ENCODE results near the gene KLHL30.

KLHL30 gene

DNA sequence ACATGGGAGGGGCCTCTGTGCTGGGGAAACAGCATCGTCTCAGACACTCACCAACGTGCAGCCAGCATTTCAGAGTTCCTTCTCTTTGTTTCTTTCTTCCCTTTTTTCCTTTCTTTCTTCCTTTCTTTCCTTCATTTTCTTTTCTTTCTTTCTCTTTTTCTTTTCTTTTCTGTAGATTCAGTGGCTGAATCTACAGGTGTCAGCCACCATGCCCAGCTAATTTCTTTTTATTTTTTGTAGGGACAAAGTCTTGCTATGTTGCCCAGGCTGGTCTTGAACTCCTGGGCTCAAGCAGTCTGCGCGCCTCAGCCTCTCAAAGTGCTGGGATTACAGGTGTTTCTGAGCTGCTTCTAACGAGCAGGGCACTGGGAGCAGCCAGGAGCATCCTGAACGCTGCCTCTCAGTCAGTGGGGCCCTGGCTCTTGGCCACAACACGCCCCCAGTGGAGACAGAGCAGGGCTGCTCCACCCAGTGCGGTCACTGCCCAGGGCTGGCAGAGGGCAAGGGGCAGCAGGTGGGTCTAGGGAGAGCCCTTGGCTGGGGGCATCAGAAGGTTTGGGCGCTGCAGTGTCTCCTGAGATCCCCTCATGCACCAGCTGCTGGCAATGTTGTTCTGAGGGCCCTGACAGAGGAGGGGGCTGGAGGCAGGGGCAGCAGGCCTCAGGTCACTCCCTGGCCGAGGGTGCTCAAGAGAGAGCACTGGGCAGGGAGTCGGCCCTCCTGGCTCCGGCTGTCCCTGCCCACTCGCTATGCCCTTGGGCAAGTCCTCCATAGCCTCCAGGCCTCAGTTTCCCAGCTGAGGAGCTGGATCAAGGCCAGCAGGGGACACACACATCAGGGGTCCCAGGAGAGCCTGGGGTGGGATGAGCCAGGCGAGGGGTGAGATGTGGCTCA lies 4.7 kb upstream of the KLHL30 start:
- no peak for DNase-seq

DNA sequence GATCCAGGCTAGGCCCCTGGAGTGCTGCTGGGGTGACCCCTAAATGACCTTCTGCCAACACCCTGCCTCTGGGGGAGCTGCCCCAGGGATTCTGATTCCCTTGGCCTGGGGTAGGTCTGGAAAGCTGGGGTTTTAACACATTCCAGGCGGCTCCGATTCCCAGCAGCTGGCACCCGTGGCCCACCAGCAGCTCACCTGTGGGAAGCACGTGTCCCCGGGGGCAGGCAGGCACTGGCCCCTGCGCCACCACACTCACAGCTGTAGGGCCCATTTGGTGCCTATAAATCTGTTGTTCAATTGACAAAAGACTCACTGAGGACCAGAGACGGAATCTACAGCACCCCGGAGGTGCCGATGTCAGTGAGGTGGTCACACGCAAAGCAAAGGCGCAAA lies 4.1 kb upstream of the KLHL30 start:
- DNase-seq, result no peak

DNA sequence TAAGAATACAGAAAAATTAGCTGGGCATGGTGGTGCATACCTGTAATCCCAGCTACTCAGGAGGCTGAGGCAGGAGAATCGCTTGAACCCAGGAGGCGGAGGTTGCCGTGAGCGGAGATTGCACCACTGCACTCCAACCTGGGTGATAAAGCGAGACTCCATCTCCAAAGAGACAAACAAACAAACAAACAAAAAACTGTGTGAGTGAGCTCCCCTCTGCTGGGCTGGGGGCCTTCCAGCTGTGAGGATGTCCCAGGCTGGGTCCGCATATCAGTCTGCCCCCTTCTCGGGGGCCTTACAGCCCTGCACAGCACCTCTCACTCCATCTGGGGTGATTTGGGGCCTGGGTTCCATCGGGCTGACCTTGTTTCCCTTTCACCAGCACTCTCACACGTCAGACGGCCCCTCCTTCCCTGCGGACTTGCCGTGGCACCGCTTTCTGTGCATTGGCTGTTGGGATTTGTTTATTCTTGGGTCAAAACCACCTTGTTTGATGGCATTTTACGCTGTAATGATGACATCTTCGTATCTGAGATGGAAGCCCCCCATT lies 2.8 kb upstream of the KLHL30 start:
- no peak for DNase-seq

DNA sequence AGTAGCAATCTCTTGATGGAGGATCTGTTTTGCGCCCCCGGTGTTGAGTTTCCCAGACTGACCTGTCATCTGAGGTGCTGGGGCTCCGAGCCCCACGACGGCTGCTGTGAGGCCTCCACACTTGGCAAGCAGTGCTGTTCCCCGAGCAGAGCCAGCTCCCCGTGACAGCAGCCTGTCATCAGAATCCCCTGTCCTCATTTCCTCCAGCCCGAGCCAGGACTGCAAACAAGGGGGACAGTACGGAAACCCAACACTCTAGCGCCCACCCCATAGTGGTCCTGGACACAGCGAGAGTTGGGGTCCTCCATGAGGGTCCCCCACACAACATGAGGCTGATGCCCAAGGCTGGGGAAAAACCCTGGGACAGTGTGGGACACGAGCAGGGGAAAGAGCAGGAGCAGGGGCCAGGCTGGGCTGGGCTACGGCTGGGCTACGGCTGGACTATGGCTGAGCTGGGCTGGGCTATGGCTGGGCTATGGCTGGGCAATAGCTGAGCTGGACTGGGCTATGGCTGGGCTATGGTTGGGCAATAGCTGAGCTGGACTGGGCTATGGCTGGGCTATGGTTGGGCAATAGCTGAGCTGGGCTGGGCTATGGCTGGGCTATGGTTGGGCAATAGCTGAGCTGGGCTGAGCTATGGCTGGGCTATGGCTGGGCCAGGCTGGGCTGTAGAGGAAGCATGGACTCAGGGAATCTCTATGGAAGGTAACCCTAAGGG lies 1.5 kb upstream of the KLHL30 start:
- DNase-seq, result peak; percentile 36

DNA sequence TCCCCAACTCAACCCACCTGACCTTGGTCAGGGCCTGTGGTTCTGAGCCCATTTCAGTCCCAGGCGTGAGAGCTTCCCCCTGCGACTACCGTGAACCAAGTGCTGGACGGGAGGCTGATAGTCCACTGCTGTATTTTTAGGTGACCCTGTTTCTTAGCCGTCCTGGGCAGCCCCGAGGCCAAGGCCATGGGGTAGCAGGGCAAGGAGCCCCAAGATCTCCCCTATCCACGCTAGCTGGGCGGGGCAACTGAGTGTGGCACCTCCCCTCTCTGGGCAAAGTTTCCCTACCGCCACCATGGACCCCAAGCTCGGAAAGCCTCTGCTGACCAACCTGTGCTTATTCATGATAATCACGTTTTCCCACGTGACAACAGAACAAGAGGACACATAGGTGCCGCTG lies 583 bp upstream of the KLHL30 start:
- DNase-seq, result no peak

DNA sequence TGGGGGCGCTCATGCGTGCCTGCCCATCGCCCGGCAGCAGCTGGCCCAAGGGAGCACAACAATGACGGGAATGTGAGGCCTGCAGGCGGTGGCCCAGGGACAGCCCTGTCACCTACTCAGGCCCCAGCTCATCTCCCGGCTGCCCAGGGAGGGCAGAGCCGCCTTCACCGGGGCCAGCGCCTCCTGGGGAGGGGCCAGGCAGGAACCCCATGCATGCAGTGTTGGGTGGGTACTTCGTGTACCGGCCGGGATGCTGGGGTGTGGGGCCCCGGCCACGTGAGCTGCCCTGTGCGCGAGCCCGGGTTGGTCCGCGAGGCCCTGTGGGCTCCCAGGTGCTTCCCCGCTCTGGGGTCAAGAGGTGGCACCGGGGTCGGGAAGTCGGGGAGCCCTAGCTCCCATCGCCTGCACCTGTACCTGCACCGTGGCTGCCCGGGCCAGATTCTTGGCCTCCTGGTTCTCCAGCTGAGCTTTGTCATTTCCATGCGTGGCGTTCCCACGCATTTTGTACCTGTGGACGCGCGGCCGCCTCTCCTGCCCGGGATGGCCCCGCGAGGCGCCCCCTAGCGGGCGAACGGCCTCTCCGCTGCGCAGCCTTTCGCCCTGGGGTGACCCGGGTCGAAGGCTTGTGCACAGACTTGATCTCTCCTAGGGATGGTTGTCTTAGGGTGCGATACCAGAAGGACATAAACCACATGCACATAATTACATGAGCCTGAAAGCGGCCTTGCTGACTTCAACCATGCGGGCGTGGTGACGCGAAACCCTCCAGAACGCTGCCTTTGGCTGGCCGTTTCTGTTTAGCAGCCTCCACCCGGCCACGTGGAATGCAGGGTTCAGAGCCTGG lies 950 bp downstream of the KLHL30 start:
- no peak for DNase-seq

DNA sequence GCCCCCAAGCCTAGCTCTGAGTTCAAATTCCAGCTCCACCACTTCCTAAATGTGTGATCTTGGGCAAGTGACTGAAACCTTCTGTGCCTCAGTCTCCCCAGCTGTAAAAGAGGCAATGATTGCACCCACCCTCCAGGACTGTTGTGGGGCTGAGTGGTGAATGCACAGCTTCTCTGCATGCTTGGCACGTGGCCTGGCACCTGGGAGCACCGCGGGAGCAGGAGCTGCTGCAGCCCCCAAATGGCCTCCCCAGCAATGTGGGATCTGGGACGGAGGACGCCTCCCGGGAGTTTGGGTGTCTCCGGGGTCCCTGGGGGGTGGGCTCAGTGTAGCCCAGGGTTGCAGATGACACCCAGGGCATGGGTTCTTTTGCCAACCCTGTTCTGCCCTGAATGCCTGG lies 1.6 kb downstream of the KLHL30 start:
- DNase-seq, result no peak

DNA sequence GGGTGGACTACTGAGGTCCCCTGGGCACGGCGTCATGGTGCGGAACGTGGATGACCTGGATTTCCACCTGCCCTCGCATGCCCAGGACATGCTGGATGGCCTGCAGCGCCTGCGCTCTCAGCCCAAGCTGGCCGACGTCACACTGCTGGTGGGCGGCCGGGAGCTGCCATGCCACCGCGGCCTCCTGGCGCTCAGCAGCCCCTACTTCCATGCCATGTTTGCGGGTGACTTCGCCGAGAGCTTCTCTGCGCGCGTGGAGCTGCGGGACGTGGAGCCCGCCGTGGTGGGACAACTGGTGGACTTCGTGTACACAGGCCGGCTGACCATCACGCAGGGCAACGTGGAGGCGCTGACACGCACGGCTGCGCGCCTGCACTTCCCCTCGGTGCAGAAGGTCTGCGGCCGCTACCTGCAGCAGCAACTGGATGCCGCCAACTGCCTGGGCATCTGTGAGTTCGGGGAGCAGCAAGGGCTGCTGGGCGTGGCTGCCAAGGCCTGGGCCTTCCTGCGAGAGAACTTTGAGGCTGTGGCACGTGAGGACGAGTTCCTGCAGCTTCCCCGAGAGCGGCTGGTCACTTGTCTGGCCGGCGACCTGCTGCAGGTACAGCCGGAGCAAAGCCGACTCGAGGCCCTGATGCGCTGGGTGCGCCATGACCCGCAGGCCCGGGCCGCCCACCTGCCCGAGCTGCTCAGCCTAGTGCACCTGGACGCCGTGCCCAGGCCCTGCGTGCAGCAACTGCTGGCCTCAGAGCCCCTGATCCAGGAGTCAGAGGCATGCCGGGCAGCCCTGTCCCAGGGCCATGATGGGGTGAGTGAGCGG lies 2.5 kb downstream of the KLHL30 start:
- DNase-seq, result no peak

DNA sequence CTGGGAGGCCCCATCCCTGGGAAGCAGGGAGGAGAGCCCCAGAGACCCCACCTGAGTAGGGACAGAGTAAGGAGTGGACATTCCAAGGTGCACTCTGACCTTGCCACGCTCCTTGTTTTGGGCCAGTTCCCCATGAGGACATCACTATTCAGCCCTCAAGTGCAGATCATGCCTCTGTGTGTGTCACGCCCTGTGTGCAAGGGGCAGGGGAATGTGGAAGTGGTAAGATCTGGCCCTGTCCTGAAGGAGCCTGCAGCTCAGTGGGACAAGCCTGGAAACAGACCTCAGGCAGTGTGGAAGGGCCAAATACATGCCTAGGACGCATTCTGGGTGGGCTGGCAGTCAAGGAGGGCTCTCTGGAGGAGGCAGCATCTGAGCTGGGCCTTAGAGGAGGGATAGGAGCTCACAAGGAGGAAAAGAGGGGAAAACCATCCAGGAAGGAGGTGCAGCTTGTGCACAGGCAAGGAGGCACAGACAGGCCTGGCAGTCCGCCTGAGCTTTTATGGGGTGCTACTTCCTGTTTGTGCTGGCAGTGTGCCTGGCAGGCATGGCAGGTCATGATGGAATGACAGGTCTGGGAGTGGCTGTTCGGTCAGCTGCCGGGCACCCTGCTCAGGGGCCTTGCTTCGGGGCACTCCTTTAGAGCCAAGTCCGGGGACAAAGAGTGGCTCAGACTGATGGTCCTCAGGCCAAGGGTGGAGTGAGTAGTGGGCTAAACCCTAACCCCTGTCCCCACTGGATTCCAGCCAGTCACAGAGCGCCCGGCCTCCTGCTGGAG lies 3.3 kb downstream of the KLHL30 start:
- DNase-seq, result peak; percentile 58

DNA sequence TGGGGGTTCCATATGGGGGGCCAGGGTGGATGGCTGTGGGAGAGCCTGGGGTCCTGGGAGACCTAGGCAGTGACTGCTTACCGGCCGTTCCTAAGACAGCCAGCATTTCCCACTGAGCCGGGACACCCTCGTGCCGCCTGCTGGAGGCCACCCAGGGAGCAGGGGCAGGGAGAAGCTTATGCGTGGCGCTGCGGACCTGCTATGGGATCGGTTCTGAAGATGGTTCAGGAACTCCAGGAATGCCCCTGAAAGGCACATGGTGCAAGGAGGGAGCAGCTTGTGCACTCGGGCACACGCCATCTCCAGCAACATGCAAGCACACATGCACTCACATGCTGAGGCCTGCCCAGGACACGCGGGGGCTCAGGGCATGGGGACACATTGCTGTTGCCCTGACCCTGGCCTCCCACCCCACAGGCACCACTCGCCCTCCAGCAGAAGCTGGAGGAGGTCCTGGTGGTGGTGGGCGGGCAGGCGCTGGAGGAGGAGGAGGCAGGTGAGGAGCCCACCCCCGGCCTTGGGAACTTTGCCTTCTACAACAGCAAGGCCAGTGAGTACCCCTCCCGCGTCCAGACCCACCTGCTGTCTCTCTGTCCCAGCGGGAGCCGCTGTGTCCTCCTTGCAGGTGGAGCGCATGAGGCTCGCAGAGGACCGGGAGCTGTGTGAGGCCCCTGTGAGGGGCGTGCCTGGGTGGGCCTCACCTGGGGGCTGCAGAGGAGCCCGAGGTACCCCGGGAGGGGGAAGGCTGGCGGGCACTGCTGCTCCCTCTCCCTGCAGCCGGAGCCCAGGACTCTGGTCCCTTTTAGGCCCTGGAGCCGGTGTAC lies 4.1 kb downstream of the KLHL30 start:
- peak; percentile 14 for DNase-seq

DNA sequence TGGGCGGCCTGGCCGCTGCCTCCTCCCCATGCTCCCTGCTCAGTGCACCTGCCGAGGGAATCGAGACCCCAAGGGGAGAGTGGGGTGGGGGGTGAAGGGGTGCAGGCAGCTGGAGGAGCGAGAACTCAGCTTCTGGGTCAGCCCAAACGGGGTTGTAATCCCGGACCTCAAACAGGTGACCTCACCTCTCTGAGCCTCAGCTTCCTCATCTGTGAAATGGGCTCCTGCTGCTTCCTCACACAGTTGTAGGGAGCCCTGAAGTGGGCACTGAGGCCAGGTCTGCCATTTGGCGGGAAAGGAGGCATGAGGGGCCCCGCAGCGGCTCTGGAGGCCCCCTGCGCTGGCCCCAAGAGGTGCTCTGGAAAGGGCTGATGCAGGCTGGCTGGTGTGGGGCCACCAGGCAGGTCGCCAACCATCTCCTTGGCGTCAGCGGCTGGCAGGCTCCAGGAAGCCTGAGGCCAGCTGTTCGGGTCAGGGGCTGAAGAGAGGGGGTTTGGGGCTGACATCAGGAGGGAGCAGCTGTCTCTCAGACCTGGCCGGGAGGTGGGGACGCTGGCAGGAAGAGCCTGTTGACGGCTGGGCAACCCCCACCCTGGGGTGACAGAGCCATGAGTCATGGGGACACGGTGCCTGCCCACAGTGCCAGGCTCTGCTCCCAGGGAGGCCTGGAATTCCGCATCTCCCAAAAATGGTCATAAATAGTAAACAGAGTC lies 4.9 kb downstream of the KLHL30 start:
- DNase-seq, result peak; percentile 71

DNA sequence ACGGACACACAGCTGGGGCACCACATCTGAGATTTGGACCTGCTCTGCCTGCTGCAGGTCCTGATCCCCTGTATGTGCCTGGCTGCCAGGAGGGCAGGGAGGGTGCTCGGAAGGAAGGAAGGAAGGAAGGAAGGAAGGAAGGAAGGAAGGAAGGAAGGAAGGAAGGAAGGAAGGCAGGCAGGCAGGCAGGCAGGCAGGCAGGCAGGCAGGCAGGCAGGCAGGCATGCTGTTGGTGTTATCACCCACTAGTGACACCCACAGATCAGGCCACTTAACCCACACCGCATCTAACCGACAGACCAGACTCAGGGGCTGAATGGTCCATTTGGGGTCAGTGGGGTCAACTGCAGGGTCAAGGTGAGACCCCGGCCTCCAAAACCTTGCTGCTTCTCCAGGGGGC lies 5.8 kb downstream of the KLHL30 start:
- DNase-seq, result no peak

DNA sequence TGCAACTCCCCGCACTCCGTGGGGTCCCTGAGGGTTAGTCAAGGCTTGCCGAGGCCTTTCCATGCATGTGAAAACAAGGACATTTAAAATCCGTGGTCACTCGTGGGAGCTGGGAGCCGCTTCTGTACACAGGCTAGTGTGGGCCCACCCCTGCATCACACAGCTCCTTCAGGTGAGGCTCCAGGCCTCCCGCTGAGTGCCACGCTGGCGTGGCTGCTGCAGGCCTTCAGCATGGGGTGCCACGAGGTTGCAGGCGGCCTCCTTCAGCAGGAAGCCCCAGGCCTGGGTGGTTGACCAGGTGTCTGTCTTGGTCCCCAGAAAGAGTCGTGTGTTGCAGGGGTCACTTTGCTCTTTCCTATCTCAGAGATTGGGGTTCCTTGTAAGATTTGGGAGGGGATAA lies 6.6 kb downstream of the KLHL30 start:
- DNase-seq, result no peak

DNA sequence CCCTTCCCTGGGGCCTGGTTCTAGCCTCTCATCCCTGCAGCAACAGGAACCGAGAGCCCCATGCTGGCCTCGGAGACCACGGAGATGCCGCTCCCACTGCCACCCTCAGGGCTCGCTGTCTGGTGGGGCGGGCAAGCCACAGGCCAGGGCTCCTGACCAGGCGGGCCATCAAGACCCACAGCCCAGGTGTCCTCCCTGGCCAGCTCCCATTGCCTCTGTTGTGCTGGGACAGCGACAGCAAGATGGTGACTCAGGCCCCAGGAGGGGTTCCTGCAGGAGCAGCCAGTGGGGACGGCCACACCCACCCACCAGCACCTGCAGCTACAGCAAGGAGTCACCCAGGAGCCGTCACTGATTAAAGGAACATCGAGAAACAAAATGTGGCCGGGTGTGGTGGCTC lies 7.4 kb downstream of the KLHL30 start:
- no peak for DNase-seq

DNA sequence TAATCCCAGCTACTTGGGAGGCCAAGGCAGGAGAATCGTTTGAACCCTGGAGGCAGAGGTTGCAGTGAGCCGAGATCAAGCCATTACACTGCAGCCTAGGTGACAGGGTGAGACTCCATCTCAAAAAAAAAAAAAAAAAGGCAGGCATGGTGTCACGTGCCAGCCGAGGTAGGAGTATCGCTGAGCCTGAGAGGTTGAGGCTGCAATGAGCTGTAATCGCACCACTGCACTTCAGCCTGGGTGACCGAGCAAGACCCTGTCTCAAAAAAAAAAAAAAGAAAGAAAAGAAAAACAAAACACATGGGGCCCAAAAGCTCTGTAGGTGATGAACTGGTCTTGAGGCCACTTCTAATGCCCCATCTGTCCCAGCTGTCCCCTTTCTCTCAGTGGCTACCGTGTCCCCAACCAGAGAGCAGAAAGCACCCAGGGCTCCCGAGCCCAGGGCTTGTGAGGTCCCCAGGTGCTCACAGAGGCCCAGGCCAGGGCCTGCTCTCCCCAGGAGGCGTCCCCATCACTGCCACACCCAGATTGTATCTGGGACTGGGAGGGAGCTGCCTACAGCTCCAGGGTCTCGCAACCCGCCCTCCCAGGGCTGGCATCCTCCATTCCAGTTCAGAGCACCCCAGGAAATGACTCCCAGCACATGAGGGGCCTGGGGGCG lies 8.5 kb downstream of the KLHL30 start:
- no peak for DNase-seq

DNA sequence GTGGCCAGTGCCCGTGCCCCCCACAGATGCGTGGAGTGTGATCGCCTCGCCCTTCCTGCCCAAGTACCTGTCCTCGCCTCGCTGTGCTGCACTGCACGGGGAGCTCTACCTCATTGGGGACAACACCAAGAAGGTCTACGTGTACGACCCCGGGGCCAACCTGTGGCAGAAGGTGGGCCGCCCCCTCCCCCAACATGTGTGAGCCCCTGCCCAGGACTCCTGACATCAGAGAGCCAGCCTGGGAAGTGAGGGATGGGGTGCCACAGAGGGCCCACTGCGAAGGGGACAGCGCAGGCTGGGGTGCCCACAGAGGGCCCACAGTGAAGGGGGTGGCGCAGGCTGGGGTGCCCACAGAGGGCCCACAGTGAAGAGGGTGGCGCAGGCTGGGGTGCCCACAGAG lies 10.5 kb downstream of the KLHL30 start:
- no peak for DNase-seq

DNA sequence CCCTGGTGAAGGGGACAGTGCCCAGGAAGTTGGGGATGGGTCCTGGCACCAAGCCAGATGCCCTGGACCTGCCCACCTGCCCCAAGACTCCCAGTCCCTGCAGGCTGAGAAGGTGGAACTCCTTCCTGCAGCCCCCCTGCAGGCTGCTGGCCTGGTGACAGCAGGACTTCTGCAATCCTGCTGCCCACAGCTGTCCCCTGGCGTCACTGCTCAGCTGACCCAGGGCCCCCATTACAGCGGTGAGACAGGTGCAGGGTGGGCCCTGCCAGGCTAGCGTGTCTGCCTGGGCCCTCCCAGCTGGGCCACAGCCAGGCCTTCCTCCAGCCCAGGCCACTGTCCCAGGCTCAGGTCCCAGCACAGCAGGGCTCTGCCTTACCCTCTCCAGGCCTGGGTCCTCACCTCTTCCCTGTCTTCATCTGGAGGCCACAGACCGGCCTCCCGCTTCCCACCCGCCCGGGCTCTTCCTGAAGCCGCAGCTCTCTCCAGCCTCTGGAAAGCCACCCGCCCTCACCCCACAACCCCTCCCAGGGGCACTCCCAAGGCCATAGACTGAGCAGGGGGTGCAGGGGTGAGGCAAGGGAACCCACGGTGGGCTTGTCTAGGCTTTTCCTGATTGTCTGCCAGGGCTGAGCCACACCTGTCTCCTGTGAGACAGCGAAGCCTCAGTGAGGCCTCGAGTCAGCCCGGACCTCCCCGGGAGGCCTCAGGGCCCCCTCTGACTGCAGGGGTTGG lies 11.5 kb downstream of the KLHL30 start:
- no peak for DNase-seq

DNA sequence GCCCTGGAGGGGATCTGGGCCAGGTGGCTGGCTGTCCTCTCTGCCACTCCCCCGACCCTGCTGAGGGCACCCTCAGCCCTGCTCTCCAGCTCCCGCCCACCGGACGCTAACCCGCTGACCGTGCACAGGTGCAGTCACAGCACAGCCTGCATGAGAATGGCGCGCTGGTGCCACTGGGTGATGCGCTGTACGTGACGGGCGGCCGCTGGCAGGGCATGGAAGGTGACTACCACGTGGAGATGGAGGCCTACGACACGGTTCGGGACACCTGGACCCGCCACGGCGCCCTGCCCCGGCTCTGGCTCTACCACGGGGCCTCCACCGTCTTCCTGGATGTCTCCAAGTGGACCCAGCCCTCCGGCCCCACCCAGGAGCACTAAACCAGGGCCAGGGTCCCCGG lies 12.2 kb downstream of the KLHL30 start:
- DNase-seq, result no peak

DNA sequence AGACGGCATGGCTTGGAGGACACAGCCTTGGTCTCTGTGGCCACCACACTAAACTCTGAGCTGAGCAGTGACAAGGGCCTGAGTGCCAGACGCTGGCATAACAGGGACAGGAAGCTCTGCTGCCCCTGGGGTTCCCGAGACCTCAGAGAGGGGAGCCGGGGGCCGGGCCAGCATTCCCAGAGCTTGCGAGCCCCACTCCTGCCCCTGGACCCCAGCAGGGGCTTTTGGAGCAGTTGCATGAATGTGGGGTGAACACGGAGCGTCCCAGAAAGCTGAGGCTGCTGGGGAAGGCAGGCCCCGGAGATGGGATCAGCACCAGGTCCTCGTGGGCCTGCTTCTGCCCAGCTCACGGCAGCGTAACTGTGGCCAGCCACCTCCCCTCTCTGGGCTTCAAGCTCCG lies 12.7 kb downstream of the KLHL30 start:
- DNase-seq, result no peak

Measured in fibroblast of skin of right biceps (primary cell).